Smooth muscle cell (in vitro differentiated cells): ENCODE results near the gene NXPH3. TPM values are rescaled to one million over a fixed set of nuclear protein-coding genes. Genes with fewer than 3 reads are reported as not detected.

Experiments used
- DNase-seq: peaks from one replicate; lab custom pipeline; 2025; ENCODE audit not compliant: unreplicated experiment; lab: John Stamatoyannopoulos, UW
- H2AFZ ChIP-seq: fragments of 200-600 bp; sonication (generic); 2 replicates; pipeline ENCODE4 v1.6.0; 2016; ENCODE audit warnings: antibody characterized with exemption, low read depth, mild to moderate bottlenecking
- H3F3A ChIP-seq: fragments of 200-600 bp; sonication (generic); 2 replicates; pipeline ENCODE4 v1.6.0; 2017; ENCODE audit warnings: antibody characterized with exemption, low read depth
- H3K27ac ChIP-seq: fragments of 200-600 bp; sonication (generic); 2 replicates; pipeline ENCODE4 v1.5.1; 2016; ENCODE audit warnings: low read depth, mild to moderate bottlenecking
- H3K27me3 ChIP-seq: fragments of 200-600 bp; sonication (generic); 2 replicates; pipeline ENCODE4 v1.6.1; 2016; ENCODE audit warnings: low read depth, mild to moderate bottlenecking
- H3K36me3 ChIP-seq: fragments of 200-600 bp; sonication (generic); 2 replicates; pipeline ENCODE4 v1.5.1; 2016; ENCODE audit warnings: low read depth
- H3K4me1 ChIP-seq: fragments of 200-600 bp; sonication (generic); 2 replicates; pipeline ENCODE4 v1.5.1; 2016; ENCODE audit warnings: low read depth
- H3K4me2 ChIP-seq: fragments of 200-600 bp; sonication (generic); 2 replicates; pipeline ENCODE4 v1.6.0; 2016; ENCODE audit warnings: mild to moderate bottlenecking
- H3K4me3 ChIP-seq: fragments of 200-600 bp; sonication (generic); 2 replicates; pipeline ENCODE4 v1.5.1; 2016; ENCODE audit warnings: mild to moderate bottlenecking
- H3K79me2 ChIP-seq: fragments of 200-600 bp; sonication (generic); 2 replicates; pipeline ENCODE4 v1.6.0; 2016; ENCODE audit warnings: low read depth, mild to moderate bottlenecking
- H3K9ac ChIP-seq: fragments of 200-600 bp; sonication (generic); 2 replicates; pipeline ENCODE4 v1.6.0; 2016; ENCODE audit warnings: low read depth
- H3K9me3 ChIP-seq: fragments of 200-600 bp; sonication (generic); replicated peaks from 2 replicates; pipeline ENCODE4 v1.5.1; 2016; ENCODE audit warnings: low read depth
- H4K20me1 ChIP-seq: fragments of 200-600 bp; sonication (generic); 2 replicates; pipeline ENCODE4 v1.6.0; 2016; ENCODE audit warnings: low read depth
- WGBS: methylation state at CpG from one replicate; pipeline ENCODE4 v1.1.7; 2016; ENCODE audit warnings: low lambda C conversion rate; 5-methylcytosine and 5-hydroxymethylcytosine counted together
- polyA plus RNA-seq: library from polyadenylated mRNA; unstranded; fragments of >200 nt; fragmentation: Nextera tagmentation; extraction: Ambion mirVana; gene quantifications from 2 replicates; pipeline ENCODE4 v1.2.1, GENCODE V29; 2016
- total RNA-seq: library from RNA; depleted of rRNA; stranded (reverse); fragments of >200 nt; gene quantifications from 2 replicates; pipeline ENCODE4 v1.2.3, GENCODE V29; 2014
- TF ChIP-seq, protein P1 (sequence below): fragments of 200-600 bp; sonication (generic); IDR thresholded peaks from 2 replicates; pipeline ENCODE4 v1.5.1; 2017; ENCODE audit warnings: borderline replicate concordance, mild to moderate bottlenecking, antibody characterized with exemption; ENCODE audit not compliant: insufficient read depth, poor library complexity, severe bottlenecking

Gene NXPH3
- total and polyA plus RNA-seq, 2 experiments from 2014 or later, result 1.5 to 3.6 TPM

DNA sequence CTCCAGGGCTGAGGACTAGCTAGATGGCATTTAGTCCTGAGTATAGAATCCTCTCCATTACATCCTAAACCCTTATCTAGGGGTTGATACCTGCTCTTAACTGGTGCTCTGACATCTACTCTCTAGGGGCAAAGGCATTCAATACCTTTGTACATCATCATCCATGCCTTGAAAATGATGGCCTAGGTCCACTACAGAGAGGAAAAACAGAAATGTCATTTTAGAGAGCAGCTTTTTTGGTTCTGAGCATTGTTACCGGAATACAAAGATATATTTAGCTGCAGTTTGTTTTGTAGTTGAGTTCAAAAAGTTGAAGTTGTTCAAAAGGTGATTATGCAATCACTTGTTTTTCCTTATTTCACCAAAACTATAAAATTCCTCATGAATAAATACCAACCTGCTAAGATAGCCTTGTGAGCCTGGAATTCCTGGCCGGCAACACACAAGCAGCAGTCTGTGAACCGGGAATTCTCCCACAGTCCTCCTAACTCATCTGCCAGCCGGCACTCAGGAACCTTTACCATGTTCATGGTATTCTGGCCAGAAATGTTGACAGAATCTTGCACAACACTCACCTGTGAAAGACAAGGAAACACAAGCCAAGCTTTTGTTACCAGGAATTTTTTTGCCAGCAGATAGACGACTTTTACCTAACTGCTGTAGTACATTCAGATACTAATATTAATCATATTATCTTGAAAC lies 35.4 kb downstream of the NXPH3 start:
- no peaks in the 10 kb centered on the region for H3F3A ChIP-seq
- no peaks in the 10 kb centered on the region for H3K79me2 ChIP-seq
- H2AFZ ChIP-seq, result no peak overlapping the region
- no peaks in the 10 kb centered on the region for H3K9me3 ChIP-seq
- DNase-seq, result no peak
- H3K4me2 ChIP-seq, result no peak overlapping the region
- peaks cover 15% of the 10 kb centered on the region for H3K36me3 ChIP-seq
- H3K27me3 ChIP-seq, result no peaks in the 10 kb centered on the region
- 95% methylated on average over 5 of the region's 5 CpGs for whole genome bisulfite sequencing
- TF ChIP-seq, protein P1, sequence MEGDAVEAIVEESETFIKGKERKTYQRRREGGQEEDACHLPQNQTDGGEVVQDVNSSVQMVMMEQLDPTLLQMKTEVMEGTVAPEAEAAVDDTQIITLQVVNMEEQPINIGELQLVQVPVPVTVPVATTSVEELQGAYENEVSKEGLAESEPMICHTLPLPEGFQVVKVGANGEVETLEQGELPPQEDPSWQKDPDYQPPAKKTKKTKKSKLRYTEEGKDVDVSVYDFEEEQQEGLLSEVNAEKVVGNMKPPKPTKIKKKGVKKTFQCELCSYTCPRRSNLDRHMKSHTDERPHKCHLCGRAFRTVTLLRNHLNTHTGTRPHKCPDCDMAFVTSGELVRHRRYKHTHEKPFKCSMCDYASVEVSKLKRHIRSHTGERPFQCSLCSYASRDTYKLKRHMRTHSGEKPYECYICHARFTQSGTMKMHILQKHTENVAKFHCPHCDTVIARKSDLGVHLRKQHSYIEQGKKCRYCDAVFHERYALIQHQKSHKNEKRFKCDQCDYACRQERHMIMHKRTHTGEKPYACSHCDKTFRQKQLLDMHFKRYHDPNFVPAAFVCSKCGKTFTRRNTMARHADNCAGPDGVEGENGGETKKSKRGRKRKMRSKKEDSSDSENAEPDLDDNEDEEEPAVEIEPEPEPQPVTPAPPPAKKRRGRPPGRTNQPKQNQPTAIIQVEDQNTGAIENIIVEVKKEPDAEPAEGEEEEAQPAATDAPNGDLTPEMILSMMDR, result no peak
- H3K9ac ChIP-seq, result no peak overlapping the region
- no peaks in the 10 kb centered on the region for H3K4me1 ChIP-seq
- peaks cover 42% of the 10 kb centered on the region for H4K20me1 ChIP-seq
- H3K4me3 ChIP-seq, result no peak overlapping the region
- H3K27ac ChIP-seq, result no peak overlapping the region

DNA sequence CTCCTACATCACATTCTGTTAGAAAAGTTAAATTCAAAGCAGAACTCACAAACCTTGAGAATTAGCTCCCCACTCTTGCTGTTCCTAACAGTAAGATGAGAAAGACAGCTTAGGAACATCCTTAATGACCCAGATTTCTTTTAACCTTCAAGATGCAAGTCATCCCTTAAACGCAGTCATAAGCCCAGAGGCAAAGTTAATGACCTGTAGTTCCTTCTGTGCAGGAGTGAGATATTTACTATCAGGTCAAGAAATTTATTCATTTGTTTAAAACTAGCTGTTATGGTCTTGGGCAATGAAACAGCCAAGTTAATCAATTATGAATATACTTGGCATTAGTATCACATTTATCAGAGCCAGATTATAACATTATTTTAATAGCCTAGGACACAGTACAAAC lies 37.1 kb downstream of the NXPH3 start:
- no peak for DNase-seq
- no peaks in the 10 kb centered on the region for H3K4me1 ChIP-seq
- H3K27me3 ChIP-seq, result no peaks in the 10 kb centered on the region
- no peak overlapping the region for H3K9ac ChIP-seq
- H3K27ac ChIP-seq, result no peak overlapping the region
- no peaks in the 10 kb centered on the region for H3K9me3 ChIP-seq
- no peak overlapping the region for H2AFZ ChIP-seq
- no peaks in the 10 kb centered on the region for H3F3A ChIP-seq
- TF ChIP-seq, protein P1, result no peak
- no peaks in the 10 kb centered on the region for H3K79me2 ChIP-seq
- peaks cover 9% of the 10 kb centered on the region for H3K36me3 ChIP-seq
- no peak overlapping the region for H3K4me2 ChIP-seq
- H3K4me3 ChIP-seq, result no peak overlapping the region
- H4K20me1 ChIP-seq, result peaks cover 50% of the 10 kb centered on the region
- 58% methylated on average over 1 of the region's 1 CpG for WGBS

DNA sequence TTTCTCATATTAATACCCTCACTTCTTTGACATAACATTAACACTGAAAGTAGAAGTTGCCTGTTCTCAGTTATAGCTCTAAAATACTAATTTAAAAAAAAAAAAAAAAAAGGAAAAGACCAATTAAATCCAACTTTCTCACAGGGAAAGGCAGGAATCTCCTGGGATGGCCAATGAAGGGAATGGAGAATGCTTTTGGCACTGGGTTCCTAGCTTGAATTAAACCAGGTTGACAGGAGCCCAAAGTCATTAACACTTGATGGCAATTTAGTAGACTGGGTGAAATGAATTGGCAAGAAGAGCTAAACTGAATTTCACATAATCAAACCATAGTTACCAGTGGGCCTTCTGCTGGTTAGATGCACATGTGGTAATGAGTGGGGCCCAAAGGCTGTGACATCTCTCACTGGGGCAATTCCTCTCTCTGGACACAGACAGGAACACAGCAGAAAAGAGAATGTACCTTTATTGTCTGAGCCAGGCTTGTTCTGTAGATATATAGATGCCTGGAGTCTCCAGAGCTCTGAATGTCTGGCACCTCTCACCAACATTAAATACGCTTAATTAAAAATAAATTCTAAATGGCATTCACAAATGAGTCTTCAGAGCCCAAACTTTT lies 37.6 kb downstream of the NXPH3 start:
- Histone ChIP-seq H3F3A (no peaks in the 10 kb centered on the region), H3K27ac (no peak overlapping the region), H3K27me3 (no peaks in the 10 kb centered on the region), H3K36me3 (peaks cover 9% of the 10 kb centered on the region), H3K79me2 (no peaks in the 10 kb centered on the region), H3K9ac (no peak overlapping the region), H3K4me1 (no peaks in the 10 kb centered on the region), H3K4me2 (no peak overlapping the region), H3K4me3 (no peak overlapping the region), H3K9me3 (no peaks in the 10 kb centered on the region), H4K20me1 (peaks cover 50% of the 10 kb centered on the region), H2AFZ (no peak overlapping the region)
- whole genome bisulfite sequencing, result 93% methylated on average over 1 of the region's 1 CpG
- no peak for DNase-seq
- TF ChIP-seq, protein P1, result no peak
